ENCODE measurements around the gene CNIH3.
"Not testable (repeated sequence)": the region's sequence is repeated elsewhere in the genome, so short reads cannot be mapped to it uniquely, and the experiment has no call there.

The CNIH3 gene

GRCh38 chr1:224689374-224689773 is 73.3 kb downstream of the CNIH3 start:
- DNase-seq (ENCODE audit: low spot score): no peak

GRCh38 chr1:224690576-224690975 is 74.5 kb downstream of the CNIH3 start:
- no peak for DNase-seq (ENCODE audit: low spot score)

- DNase-seq (ENCODE audit: low spot score): no peak
These were observed 75.2 kb downstream of the CNIH3 start for GRCh38 chr1:224691148-224691925.

DNA sequence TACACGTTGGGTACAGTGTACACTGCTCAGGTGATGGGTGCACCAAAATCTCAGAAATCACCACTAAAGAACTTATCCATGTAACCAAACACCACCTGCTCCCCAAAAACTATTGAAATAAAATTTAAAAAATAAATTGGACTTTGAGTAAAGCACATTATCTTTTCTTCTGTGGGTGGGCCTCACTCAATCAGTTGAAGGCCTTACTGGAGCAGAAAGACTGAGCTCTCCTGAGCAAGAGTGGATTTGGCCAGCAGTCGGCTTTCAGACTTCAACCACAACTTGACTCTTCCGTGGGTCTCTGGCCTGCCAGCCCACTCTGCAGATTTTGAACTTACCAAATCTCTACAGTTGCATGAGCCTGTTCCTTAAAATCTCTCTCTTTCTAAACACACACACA is 78.9 kb downstream of the CNIH3 start:
- no peak for DNase-seq (ENCODE audit: low spot score)

GRCh38 chr1:224696021-224696420 is 79.9 kb downstream of the CNIH3 start:
- no peak for DNase-seq (ENCODE audit: low spot score)

GRCh38 chr1:224696891-224697765 is 81.0 kb downstream of the CNIH3 start:
- no peak for DNase-seq (ENCODE audit: low spot score)

- DNase-seq (ENCODE audit: low spot score): no peak
These were observed 81.9 kb downstream of the CNIH3 start for GRCh38 chr1:224698015-224698451.

DNA sequence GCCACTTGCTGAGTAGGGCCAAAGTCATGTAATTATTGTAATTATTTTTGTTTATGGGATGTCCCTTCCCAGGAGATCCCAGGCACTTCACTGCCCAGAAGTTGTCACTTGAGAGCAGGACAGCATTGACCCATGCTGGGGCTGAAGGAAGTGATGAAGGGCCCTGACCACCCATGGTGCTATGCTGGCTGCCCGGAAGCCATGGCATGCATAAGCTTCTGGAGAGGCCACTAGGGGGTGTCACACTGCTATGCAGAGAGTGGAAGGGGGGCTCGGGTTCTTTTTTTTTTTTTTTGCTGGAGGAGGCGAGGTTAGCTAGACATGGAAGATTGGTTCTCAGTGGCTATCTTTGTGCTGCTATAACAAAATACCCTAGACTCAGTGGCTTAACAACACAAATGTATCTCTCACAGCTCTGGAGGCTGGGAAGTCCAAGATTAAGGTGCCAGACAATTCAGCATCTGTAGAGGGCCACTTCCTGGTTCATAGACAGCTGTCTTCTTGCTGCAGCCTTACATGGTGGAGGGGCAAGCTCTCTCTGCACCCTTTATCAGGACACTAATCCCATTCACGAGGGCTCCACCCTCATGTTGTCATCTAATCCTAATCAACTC is 84.9 kb downstream of the CNIH3 start:
- DNase-seq (ENCODE audit: low spot score): peak; percentile 50

GRCh38 chr1:224703702-224704101 is 87.6 kb downstream of the CNIH3 start:
- DNase-seq (ENCODE audit: low spot score): no peak

DNA sequence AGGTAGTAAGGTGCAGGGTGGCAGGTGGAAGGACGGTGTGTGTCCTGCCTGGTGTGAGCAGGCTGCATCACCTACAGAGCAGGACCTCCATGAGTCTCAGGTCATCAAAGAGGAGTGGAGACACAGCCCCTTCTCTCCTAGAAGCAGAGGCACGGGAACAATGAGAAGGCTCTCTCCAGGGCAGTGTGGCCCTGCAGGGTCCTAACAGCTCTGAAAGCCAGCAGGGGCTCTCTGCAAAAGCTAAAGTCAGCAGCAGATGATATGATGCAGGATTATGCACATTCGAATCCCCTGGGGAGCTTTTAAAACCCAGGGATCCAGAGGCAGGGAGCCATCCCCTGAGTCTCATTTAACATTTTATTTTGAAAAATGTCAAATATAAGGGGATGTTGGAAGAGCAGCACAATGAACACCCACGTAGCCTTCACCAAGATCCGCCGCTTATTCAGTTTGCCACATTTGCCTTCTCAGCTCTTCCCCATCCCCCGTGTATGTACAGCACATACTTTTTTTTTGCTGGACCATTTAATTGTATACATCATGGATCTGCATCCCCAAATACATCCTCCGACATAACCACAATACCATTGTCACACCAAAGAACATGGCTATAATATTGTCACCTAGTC is 88.1 kb downstream of the CNIH3 start:
- DNase-seq (ENCODE audit: low spot score): no peak

GRCh38 chr1:224705578-224705977 is 89.5 kb downstream of the CNIH3 start:
- DNase-seq (ENCODE audit: low spot score): no peak

GRCh38 chr1:224707843-224708725 is 92.0 kb downstream of the CNIH3 start:
- DNase-seq (ENCODE audit: low spot score): no peak

GRCh38 chr1:224710196-224710595 is 94.1 kb downstream of the CNIH3 start:
- DNase-seq (ENCODE audit: low spot score): no peak

DNA sequence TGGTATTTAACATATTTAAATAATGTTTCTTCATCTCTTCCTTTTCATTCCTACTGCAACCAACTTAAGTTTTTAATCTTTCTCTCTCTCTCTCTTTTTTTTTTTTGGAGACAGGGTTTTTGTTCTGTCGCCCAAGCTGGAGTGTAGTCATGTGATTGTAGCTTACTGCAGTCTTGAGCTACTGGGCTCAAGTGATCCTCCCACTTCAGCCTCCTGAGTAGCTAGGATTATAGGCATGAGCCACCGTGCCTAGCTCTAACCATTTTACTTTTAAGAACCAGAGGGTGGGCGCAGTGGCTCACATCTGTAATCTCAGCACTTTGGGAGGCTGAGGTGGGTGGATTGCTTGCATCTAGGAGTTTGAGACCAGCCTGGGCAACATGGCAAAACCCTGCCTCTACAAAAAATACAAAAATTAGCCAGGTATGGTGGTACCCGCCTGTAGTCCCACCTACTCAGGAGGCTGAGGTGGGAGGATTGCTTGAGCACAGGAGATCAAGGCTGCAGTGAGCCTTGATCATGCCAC is 95.2 kb downstream of the CNIH3 start:
- DNase-seq (ENCODE audit: low spot score): not testable (repeated sequence)

- no peak for DNase-seq (ENCODE audit: low spot score)
These were observed 95.8 kb downstream of the CNIH3 start for GRCh38 chr1:224711876-224712275.

DNA sequence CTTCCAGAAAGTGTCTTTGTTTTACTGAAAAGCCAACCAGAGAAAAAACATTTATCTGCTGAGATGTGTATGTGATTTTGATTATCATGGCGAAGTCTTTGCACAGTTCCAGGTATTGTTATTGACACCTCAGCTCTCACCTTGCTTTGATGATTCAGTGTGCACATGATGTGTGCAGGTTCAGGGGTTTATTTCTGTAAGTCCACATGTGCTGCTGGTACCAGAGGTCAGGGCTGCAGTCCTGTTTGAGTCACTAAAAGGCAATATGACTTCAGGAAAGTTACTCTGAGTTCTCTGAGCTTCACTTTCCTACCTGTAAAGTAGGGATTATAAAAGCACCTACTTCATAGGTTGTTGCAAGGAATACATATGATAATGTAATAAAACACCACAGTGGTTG is 97.1 kb downstream of the CNIH3 start:
- no peak for DNase-seq (ENCODE audit: low spot score)

DNA sequence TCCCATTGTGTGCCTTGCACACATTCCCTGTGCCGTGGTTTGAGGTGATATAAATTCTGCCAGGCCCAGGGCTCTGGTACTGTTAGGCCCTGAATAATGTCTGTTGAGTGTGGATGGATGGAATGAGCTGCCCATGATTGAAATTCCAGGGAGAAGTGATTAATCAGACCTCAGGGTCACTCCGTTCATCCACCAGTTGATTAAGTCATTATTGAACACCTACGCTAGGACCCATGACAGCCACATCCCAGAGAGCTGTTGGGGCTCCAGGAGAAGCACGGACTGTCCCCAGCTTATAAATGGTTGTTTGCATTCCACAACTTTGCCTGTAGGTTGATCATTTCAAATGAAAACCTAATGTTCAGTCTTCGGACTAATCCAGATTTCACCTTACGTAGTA is 98.4 kb downstream of the CNIH3 start:
- DNase-seq (ENCODE audit: low spot score): no peak

- DNase-seq (ENCODE audit: low spot score): no peak
These were observed 102.4 kb downstream of the CNIH3 start for GRCh38 chr1:224718470-224719053.

DNA sequence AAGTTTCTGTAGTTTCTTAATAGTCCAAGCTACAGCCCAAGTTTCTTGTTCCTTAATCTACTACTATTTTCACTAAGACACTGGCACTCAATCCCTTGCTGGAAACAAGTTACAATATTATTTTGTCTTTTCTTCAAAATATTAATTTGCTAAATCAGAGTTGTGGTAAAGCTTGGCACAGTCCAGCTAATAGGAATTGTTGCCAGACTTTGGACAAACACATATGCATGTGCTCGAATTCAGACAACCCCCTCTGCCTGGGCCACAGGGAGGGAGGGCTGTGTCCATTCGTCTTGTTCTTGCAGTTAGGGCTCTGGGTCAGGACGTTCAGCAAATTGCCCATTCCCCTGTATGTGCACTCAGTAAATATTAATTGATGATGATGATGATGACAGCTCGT is 103.6 kb downstream of the CNIH3 start:
- no peak for DNase-seq (ENCODE audit: low spot score)

DNA sequence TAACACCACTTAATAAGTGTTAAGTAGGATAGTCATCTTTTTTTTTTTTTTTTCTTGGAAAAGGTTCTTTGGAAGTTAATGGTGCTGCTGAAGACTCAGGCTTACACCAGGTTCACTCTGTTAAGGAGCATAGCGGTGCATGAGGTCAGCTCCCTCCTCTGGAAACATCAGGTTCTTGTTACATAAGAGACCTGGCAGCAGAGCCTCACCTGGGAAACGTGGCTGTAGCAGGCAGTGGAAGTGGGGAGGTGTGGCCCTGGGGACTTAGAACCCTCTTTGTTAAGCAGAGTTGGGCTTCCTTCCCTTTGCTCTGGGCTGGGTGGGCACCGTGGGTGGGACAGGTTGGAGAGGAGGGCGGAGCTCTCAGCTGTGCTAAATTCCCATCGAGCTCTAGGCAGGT is 104.1 kb downstream of the CNIH3 start:
- no peak for DNase-seq (ENCODE audit: low spot score)

DNA sequence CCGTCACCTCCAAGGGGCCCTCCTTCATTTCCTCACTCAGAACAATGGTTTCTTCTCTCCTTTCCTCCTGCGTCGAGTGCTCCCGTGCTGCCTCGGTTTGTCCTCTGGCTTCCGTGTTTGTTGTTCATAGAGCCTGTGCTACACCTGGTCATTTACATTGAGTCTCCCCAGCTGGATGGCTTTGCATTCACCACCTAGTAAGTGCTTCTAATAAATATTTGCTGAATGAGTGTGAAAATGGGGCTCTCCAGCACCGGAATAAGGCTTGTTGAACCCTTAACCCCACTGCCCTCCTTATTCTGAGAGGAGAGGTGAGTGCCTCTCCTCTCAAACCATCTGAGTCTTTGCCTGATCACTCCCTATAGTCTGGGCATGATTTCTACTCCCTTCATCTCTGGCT is 104.9 kb downstream of the CNIH3 start:
- DNase-seq (ENCODE audit: low spot score): no peak
